ENCODE data around the gene LRRC43.

Gene LRRC43

GRCh38 chr12:122144885-122145284 lies 38.0 kb upstream of the LRRC43 start:
- Histone ChIP-seq H3K79me2 (ENCODE audit: control insufficient read depth, insufficient read depth, low read length, poor library complexity) (no peaks in the 10 kb centered on the region), H2BK120ac (ENCODE audit: insufficient read depth, low read length, poor library complexity) (no peak overlapping the region), H4K91ac (ENCODE audit: low read depth, low read length) (no peak overlapping the region), H3K9me3 (ENCODE audit: insufficient read depth, low read depth, low read length) (peaks cover 18% of the 10 kb centered on the region), H3K27me3 (ENCODE audit: insufficient read depth, low read length) (no peaks in the 10 kb centered on the region), H3K18ac (ENCODE audit: low read length) (no peak overlapping the region), H2AK5ac (ENCODE audit: low read length) (no peak overlapping the region), H3K4ac (ENCODE audit: low read depth, low read length) (no peak overlapping the region), H3K14ac (ENCODE audit: low read length) (no peak overlapping the region), H3K4me3 (ENCODE audit: low read depth, low read length) (no peak overlapping the region), H4K8ac (ENCODE audit: low read depth, low read length) (no peak overlapping the region), H3K4me1 (ENCODE audit: control insufficient read depth in 1 of 2, insufficient read depth in 2 of 2, low read length in 2 of 2) (no peaks in the 10 kb centered on the region), H3K36me3 (ENCODE audit: control insufficient read depth in 1 of 2, insufficient read depth in 2 of 2, low read length in 2 of 2) (peaks cover 22 to 27% of the 10 kb centered on the region in 2 experiments), H3K4me2 (ENCODE audit: low read length) (no peak overlapping the region), H3K23ac (ENCODE audit: low read length) (no peak overlapping the region), H3K27ac (ENCODE audit: low read depth, low read length) (no peak overlapping the region), H3K9ac (ENCODE audit: low read length) (no peak overlapping the region), H3K79me1 (ENCODE audit: low read length) (no peaks in the 10 kb centered on the region), H2BK12ac (ENCODE audit: low read length) (no peak overlapping the region), H2BK5ac (ENCODE audit: low read depth, low read length, poor library complexity) (no peak overlapping the region), H4K12ac (ENCODE audit: low read depth, low read length) (no peak overlapping the region), H2AFZ (ENCODE audit: insufficient read depth, low read length, poor library complexity) (no peak overlapping the region)
- DNase-seq: no peak
- WGBS (ENCODE audit: extremely low coverage, insufficient coverage, insufficient read length): no CpG with 5 or more reads among the region's 12 CpGs

- no peak overlapping the region for H4K8ac ChIP-seq (ENCODE audit: low read depth, low read length)
Measured at GRCh38 chr12:122145505-122146330, 37.2 kb upstream of the LRRC43 start.

GRCh38 chr12:122147514-122148290 lies 35.2 kb upstream of the LRRC43 start:
- no peak overlapping the region for H4K91ac ChIP-seq (ENCODE audit: low read depth, low read length)
- no peaks in the 10 kb centered on the region for H3K4me1 ChIP-seq (ENCODE audit: control insufficient read depth in 1 of 2, insufficient read depth in 2 of 2, low read length in 2 of 2)
- H2BK12ac ChIP-seq (ENCODE audit: low read length): no peak overlapping the region
- H3K23ac ChIP-seq (ENCODE audit: low read length): no peak overlapping the region
- no peak overlapping the region for H2BK5ac ChIP-seq (ENCODE audit: low read depth, low read length, poor library complexity)
- H4K12ac ChIP-seq (ENCODE audit: low read depth, low read length): no peak overlapping the region
- H4K8ac ChIP-seq (ENCODE audit: low read depth, low read length): no peak overlapping the region
- no peak overlapping the region for H3K4me2 ChIP-seq (ENCODE audit: low read length)
- peaks cover 5 to 6% of the 10 kb centered on the region in 2 experiments for H3K36me3 ChIP-seq (ENCODE audit: control insufficient read depth in 1 of 2, insufficient read depth in 2 of 2, low read length in 2 of 2)
- no peak overlapping the region for H3K4ac ChIP-seq (ENCODE audit: low read depth, low read length)
- H3K18ac ChIP-seq (ENCODE audit: low read length): no peak overlapping the region
- H2BK120ac ChIP-seq (ENCODE audit: insufficient read depth, low read length, poor library complexity): no peak overlapping the region
- H2AK5ac ChIP-seq (ENCODE audit: low read length): no peak overlapping the region
- no CpG with 5 or more reads among the region's 21 CpGs for WGBS (ENCODE audit: extremely low coverage, insufficient coverage, insufficient read length)
- H3K14ac ChIP-seq (ENCODE audit: low read length): no peak overlapping the region
- H2AFZ ChIP-seq (ENCODE audit: insufficient read depth, low read length, poor library complexity): no peak overlapping the region
- H3K9ac ChIP-seq (ENCODE audit: low read length): no peak overlapping the region
- H3K27me3 ChIP-seq (ENCODE audit: insufficient read depth, low read length): no peaks in the 10 kb centered on the region
- H3K27ac ChIP-seq (ENCODE audit: low read depth, low read length): no peak overlapping the region
- H3K9me3 ChIP-seq (ENCODE audit: insufficient read depth, low read depth, low read length): peaks cover 5% of the 10 kb centered on the region
- no peaks in the 10 kb centered on the region for H3K79me2 ChIP-seq (ENCODE audit: control insufficient read depth, insufficient read depth, low read length, poor library complexity)
- no peaks in the 10 kb centered on the region for H3K79me1 ChIP-seq (ENCODE audit: low read length)
- no peak overlapping the region for H3K4me3 ChIP-seq (ENCODE audit: low read depth, low read length)
- peak in 1 of 2 donors; percentile 1 for DNase-seq

More at GRCh38 chr12:122145505-122146330, 37.2 kb upstream of the LRRC43 start:
- no peak overlapping the region for H2BK12ac ChIP-seq (ENCODE audit: low read length)
- peaks cover 18% of the 10 kb centered on the region for H3K9me3 ChIP-seq (ENCODE audit: insufficient read depth, low read depth, low read length)
- no peak overlapping the region for H3K23ac ChIP-seq (ENCODE audit: low read length)
- no CpG with 5 or more reads among the region's 23 CpGs for WGBS (ENCODE audit: extremely low coverage, insufficient coverage, insufficient read length)
- H3K4me2 ChIP-seq (ENCODE audit: low read length): no peak overlapping the region
- H4K91ac ChIP-seq (ENCODE audit: low read depth, low read length): no peak overlapping the region
- no peak overlapping the region for H3K27ac ChIP-seq (ENCODE audit: low read depth, low read length)
- H3K14ac ChIP-seq (ENCODE audit: low read length): no peak overlapping the region
- H3K4me3 ChIP-seq (ENCODE audit: low read depth, low read length): no peak overlapping the region
- no peaks in the 10 kb centered on the region for H3K79me1 ChIP-seq (ENCODE audit: low read length)
- H3K79me2 ChIP-seq (ENCODE audit: control insufficient read depth, insufficient read depth, low read length, poor library complexity): no peaks in the 10 kb centered on the region
- no peak overlapping the region for H2BK120ac ChIP-seq (ENCODE audit: insufficient read depth, low read length, poor library complexity)
- H2AFZ ChIP-seq (ENCODE audit: insufficient read depth, low read length, poor library complexity): no peak overlapping the region
- no peaks in the 10 kb centered on the region for H3K4me1 ChIP-seq (ENCODE audit: control insufficient read depth in 1 of 2, insufficient read depth in 2 of 2, low read length in 2 of 2)
- H3K18ac ChIP-seq (ENCODE audit: low read length): no peak overlapping the region
- H2BK5ac ChIP-seq (ENCODE audit: low read depth, low read length, poor library complexity): no peak overlapping the region
- H2AK5ac ChIP-seq (ENCODE audit: low read length): no peak overlapping the region
- peaks cover 22 to 24% of the 10 kb centered on the region in 2 experiments for H3K36me3 ChIP-seq (ENCODE audit: control insufficient read depth in 1 of 2, insufficient read depth in 2 of 2, low read length in 2 of 2)
- no peak for DNase-seq
- H4K12ac ChIP-seq (ENCODE audit: low read depth, low read length): no peak overlapping the region
- H3K4ac ChIP-seq (ENCODE audit: low read depth, low read length): no peak overlapping the region
- H3K9ac ChIP-seq (ENCODE audit: low read length): no peak overlapping the region
- no peaks in the 10 kb centered on the region for H3K27me3 ChIP-seq (ENCODE audit: insufficient read depth, low read length)

GRCh38 chr12:122148657-122149056 lies 34.3 kb upstream of the LRRC43 start:
- no peak overlapping the region for H3K14ac ChIP-seq (ENCODE audit: low read length)
- no peak overlapping the region for H2BK120ac ChIP-seq (ENCODE audit: insufficient read depth, low read length, poor library complexity)
- no peak overlapping the region for H2AK5ac ChIP-seq (ENCODE audit: low read length)
- H3K4me2 ChIP-seq (ENCODE audit: low read length): no peak overlapping the region
- H3K9me3 ChIP-seq (ENCODE audit: insufficient read depth, low read depth, low read length): no peaks in the 10 kb centered on the region
- no peak overlapping the region for H3K27ac ChIP-seq (ENCODE audit: low read depth, low read length)
- DNase-seq: peak in 1 of 2 donors; percentile 0
- no peak overlapping the region for H4K12ac ChIP-seq (ENCODE audit: low read depth, low read length)
- no peak overlapping the region for H2BK12ac ChIP-seq (ENCODE audit: low read length)
- no CpG with 5 or more reads among the region's 6 CpGs for WGBS (ENCODE audit: extremely low coverage, insufficient coverage, insufficient read length)
- no peaks in the 10 kb centered on the region for H3K79me2 ChIP-seq (ENCODE audit: control insufficient read depth, insufficient read depth, low read length, poor library complexity)
- H3K36me3 ChIP-seq (ENCODE audit: control insufficient read depth in 1 of 2, insufficient read depth in 2 of 2, low read length in 2 of 2): no peaks in the 10 kb centered on the region
- H3K18ac ChIP-seq (ENCODE audit: low read length): no peak overlapping the region
- H2BK5ac ChIP-seq (ENCODE audit: low read depth, low read length, poor library complexity): no peak overlapping the region
- no peak overlapping the region for H4K91ac ChIP-seq (ENCODE audit: low read depth, low read length)
- H3K4ac ChIP-seq (ENCODE audit: low read depth, low read length): no peak overlapping the region
- H3K27me3 ChIP-seq (ENCODE audit: insufficient read depth, low read length): no peaks in the 10 kb centered on the region
- no peak overlapping the region for H3K4me3 ChIP-seq (ENCODE audit: low read depth, low read length)
- no peak overlapping the region for H2AFZ ChIP-seq (ENCODE audit: insufficient read depth, low read length, poor library complexity)
- no peak overlapping the region for H3K23ac ChIP-seq (ENCODE audit: low read length)
- H3K9ac ChIP-seq (ENCODE audit: low read length): no peak overlapping the region
- H4K8ac ChIP-seq (ENCODE audit: low read depth, low read length): no peak overlapping the region
- no peaks in the 10 kb centered on the region for H3K79me1 ChIP-seq (ENCODE audit: low read length)
- H3K4me1 ChIP-seq (ENCODE audit: control insufficient read depth in 1 of 2, insufficient read depth in 2 of 2, low read length in 2 of 2): no peaks in the 10 kb centered on the region
